Left forelimb (tissue), 1 donor: ENCODE measurements around the gene GPR55.
"Not testable (repeated sequence)": the region's sequence is repeated elsewhere in the genome, so short reads cannot be mapped to it uniquely, and the experiment has no call there.

ENCODE experiments used
- DNase-seq: peaks from one replicate; pipeline ENCODE4 v3.0.0-alpha.2; 2018; ENCODE audit warnings: low spot score

GPR55 gene, protein sequence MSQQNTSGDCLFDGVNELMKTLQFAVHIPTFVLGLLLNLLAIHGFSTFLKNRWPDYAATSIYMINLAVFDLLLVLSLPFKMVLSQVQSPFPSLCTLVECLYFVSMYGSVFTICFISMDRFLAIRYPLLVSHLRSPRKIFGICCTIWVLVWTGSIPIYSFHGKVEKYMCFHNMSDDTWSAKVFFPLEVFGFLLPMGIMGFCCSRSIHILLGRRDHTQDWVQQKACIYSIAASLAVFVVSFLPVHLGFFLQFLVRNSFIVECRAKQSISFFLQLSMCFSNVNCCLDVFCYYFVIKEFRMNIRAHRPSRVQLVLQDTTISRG

DNA sequence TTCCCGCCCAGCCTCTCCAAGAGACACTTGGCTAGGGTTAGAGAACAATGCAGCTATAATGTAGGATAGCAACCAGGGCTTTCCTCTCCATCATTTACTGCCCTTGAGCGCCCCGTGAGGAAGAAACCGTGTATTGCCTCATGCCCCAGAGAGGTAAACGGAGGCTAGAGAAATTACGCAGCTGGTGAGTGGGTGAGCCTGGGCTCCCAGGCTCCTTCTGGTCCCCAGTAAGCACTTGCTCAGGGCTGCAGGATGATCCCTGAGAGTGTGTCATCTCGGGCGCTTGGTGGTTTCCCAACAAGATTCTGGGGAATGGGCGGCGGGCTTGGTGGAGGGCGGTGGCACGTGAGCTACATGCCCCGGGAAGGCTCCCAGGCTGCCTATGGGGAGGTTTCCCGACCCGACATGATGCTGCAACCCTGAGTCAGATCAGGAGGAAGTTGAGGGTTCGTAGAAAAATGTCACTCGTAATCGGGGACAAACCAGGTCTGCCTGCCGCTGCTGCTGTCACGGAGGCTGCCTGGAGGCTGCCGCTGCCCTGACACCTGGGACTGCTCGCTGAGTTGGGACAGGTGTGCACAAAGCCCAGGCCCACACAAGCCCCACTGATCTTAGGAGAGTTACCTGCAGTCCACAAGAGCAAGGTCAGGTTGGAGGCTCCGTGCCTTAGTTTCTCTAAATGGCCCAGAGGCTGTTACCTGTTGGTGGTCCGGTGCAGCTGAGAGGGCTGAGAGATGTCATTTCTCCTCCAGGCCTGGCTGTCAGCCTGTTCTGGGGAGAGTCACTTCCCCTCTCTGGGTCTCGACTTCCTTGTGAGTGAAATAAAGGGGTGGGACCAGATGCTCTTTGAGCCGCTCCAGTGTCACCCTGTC lies at the start of gene GPR55:
Gene GPR55, minus strand, starts transcription at position 773 of the 872 bp plus-strand sequence. CDS start 14,280 bp downstream, outside the sequence.
- peak; percentile 47 for DNase-seq

DNA sequence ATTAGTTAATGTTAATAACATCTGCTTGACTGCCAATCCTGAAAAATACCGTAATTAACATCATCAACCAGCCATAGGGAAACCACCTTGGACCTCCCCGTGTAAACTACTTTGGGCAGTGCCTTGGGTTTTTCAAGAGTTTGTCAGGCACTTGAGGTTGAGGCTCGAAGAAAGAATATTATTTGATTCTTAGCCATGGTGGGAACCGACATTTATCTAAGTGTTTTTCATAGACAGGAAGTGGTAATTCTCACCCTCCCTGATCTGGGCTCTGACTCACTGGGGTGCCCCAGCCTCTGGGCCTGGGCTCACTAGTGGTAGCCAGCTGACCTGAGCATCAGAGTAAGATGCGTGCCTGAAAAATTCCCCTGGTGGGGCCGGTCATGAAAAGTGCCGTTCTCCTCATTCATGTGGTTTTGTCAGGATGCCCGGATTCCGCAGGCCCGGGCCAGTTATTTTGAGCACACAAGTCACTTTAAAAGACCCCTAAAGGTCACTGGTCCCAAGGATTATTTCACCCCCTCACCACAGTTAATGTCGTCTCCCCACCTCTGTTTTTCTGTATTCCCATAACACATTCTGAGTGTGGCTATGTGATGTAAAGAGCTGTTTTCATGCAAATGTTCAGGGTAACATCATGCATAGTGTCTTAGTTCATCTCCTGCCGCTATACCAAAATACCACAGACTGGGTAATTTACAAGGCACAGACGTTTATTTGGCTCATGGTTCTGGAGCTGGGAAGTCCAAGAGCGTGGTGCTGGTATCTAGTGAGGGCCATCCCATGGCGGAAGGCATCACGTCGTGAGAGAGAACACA lies 49.3 kb upstream of the GPR55 start:
- no peak for DNase-seq

DNA sequence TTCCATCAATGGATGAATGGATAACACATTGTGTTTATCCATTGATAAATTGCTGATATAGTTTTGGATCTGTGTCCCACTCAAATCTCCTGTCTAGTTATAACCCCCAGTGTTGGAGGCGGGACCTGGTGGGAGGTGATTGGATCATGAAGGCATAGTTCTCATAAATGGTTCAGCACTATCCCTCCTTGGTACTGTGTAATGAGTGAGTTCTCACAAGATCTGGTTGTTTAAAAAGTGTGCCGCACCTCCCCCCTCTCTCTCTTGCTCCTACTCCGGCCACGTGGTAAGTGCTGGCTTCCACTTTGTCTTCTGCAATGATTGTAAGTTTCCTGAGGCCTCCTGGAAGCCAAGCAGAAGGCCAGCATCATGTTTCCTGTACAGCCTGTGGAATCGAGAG lies 47.0 kb upstream of the GPR55 start:
- no peak for DNase-seq

DNA sequence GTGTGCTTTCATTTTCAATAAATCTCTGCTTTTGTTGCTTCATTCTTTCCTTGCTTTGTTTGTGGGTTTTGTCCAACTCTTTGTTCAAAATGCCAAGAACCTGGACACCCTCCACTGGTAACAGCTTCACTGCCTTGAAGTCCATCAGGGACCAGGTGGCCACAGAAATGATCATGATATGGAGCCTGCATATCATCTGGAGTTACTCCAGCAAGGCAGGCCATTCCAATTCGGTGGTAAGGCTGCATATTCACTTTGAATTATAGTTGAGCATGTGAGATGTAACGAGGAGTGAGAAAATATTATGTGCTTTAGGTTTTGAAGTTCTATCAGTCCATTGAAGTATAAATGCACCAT lies 44.6 kb upstream of the GPR55 start:
- DNase-seq = no peak

DNA sequence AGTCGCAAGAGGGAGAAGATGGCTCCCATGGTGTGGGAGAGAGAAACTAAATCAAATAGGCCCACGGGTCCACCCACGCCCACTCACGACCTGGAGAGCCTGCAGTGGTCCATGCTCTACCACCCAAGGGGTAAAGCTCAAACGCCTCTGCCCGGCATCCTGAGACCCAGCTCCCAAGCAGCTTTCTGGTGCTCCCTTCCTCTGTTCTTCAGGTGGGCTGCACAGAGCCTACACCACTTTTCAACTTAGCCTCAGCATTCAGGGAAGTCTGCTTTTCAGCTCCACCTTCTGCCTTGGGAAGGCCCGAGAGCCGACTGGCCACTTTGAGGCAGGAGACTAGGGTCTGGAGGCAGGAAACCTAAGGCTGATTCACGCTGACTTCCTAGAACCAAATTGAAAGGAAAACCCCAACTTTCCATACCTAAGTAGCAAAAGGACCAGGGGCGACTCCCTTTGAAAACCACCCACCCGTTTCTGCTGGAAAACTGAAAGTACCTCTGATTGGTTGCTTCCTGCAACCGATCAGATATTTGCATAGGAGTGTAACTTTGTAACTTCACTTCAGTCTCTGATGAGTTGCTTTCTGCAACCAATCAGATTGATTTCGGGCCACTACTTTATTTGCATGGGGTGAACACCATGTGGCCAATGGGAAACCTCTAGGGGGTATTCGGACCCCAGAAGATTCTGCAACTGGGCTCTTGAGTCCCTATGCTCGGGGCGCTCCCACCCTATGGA lies 44.0 kb upstream of the GPR55 start:
- DNase-seq = no peak

DNA sequence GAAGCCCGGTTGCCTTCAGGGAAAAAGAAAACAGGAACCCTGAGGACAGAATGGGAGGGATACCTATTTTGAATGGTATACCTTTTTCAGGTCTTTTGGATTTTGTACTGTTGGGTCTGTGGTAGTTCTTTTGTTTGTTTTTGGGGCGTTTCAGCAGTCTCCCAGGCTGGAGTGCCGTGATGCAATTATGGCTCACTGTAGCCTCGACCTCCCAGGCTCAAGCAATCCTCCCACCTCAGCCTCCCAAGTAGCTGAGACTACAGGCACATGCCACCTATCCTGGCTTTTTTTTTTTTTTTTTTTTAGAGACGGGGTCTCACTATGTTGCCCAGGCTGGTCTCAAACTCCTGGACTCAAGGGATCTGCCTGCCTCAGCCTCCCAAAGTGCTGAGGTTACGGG lies 43.3 kb upstream of the GPR55 start:
- not testable (repeated sequence) for DNase-seq

DNA sequence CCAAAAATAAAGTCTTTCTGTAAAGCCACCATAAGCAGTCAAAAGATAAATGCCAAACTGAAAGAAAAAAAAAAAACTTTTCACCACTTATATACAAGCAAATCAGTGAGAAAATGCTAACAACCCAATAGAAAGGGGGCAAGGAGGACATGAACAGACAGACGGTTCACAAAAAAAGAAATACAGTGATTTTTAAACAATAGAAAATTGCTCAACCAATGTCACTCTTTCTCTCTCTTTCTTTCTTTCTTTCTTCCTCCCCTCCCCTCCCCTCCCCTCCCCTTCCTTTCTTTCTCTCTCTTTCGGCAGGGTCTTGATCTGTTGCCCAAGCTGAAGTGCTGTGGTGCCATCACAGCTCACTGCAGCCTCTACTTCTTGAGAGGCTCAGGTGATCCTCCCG lies 42.1 kb upstream of the GPR55 start:
- DNase-seq = no peak

DNA sequence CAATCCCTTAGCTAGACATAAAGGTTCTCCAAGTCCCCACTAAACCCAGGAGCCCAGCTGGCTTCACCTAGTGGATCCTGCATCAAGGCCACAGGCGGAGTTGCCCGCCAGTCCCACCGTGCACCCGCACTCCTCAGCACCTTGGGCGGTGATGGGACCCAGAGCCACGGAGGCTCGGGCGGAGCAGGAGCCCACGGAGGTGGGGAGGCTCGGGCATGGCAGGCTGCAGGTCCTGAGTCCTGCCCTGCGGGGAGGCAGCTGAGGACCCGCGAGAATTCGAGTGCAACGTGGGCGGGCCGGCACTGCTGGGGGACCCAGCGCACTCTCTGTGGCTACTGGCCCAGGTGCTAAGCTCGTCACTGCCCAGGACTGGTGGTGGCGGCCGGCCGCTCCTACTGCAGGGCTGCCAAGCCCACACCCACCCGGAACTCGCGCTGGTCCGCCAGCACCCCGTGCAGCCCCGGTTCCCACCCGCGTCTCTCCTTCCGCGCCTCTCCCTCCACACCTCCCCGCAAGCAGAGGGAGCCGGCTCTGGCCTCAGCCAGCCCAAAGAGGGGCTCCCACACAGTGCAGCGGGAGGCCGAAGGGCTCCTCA lies 39.2 kb upstream of the GPR55 start:
- no peak for DNase-seq

DNA sequence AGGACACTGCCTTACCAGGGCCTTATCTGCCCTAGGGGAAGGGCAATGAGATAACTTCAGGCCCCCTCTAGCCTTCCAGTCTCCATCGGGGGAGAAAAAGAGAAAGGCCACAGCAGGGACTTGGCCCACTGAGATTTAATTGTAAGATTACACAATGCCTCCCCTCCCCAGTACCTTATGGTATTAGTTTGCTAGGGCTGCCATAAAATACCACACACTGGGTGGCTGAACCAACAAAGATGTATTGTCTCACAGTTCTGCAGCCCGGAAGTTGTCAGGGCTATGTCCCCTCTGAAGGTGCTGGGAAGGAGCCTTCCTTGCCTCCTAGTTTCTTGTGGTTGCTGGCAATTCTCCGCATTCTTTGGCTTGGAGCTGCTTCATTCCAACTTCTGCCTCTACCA lies 36.0 kb upstream of the GPR55 start:
- no peak for DNase-seq

DNA sequence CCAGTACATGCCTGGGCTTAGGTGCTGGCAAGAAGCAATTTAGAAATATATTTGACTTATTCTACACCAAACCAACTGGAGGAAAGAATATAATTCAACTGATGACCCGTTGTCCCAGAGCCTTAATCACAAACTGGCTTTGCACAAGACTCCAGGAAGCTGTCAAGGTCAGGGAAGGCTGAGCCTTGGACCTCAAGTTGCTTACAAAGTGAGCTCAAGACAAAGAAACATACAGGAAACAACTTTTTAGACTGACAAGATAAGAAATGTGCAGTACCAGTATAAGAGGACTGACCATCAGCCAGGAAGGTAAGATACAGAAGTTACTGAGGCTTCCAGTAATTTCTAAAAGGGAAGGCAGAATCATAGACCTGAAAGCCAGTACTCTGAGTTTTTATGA lies 35.0 kb upstream of the GPR55 start:
- no peak for DNase-seq

DNA sequence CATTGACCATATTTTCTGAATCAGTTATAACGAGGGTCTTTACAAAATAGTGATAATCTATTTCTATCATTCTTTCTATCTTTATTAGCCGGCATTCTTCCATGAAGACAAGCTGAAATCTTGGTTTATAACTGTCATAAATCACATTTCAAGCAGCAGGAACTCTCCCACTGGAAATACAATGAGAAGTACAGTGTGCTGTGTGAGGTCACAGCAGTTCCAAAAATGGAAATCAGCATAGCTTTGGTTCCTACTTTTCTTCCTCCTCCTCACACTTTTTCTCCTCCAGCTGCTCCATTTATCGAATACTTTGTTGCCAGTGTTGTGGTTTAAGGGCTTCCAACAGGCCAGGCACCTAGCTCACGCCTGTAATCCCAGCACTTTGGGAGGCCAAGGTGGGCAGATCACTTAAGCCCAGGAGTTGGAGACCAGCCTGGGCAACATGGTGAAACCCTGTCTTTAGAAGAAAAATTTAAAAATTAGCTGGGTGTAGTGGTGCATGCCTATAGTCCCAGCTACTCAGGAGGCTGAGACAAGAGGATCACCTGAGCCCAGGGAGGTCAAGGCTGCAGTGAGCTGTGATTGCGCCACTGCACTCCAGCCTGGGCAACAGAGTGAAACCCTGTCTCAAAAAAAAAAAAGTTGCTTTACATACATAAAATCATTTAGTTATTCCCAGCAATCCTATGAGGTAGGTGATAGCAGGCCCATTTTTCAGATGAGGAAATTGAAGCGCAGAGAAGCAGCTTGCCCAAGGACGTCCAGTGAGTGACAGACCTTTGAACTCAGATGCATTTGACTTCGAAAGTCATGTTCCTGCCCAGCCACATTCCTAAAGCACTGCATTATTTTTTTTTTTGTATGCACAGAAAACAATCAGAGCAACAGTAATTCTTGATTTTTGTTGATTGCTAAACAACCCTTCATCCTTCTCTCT lies 34.0 kb upstream of the GPR55 start:
- DNase-seq = no peak

DNA sequence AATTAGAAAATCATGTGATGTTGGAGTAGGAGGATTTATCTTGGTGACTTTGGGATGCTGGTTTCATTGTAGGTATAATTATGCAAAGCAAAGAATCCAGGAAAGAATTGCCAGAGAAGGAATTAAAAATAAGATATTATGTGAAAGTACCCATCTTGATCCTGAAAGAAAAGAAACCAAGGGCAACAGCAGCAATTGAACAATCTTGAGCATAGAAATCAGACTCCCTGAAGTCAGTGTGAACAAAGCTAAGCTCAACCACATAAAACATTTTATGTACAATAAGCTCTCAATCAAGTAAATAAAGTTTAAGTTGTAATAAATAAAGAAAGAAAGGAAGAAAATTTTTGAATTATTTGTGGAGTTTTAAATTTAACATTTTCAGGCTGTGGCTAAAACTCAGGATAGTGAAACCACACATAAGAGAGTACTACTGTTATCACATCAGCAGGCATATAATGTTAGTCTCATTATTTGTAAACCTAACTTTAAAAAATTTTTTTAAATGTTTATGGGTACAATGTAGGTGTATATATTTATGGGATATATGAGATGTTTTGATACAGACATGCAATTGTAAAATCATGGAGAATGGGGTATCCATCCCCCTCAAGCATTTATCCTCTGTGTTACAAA lies 32.8 kb upstream of the GPR55 start:
- DNase-seq = no peak

DNA sequence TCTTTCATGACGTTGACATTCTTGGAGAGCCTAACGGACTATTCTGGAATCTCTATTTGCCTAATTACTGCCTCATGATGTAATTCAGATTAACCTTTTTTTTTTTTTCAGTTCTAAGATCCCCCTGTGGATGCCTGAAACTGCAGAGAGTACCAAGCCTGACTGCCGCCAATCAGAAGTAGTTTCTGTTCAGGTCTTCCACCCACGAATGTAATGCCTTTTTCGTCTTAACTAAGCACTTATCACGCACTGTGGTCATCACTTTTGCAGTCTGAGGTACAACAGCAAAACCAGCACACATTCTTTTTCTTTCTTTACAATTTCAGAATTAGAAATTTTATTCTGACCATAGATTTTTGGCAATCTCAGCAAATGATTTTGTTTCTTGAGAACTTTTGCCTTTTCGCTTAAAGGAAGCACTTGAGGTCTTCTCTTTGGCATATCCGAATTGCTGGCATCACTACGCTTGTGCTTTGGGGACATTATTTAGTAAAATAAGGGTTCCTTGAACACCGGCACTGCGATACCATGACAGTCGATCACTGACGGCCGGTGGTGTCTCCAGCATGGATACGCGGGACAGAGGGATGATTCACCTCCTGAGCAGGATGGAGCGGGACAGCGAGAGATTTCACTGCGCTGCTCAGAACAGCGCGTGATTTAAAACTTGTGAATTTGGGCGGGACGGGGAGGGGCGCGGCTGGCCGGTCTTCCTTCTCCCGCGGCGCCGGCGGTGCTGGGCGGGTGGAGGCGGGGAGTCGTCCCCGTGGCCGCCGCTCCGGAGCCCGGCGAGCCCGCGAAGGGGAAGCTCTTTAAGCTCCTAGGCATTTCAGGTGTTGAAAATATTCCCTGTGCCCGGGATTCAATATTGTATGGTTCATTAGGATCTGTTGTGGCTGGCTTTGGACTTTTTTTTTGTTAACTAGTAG lies 32.0 kb upstream of the GPR55 start:
- no peak for DNase-seq

DNA sequence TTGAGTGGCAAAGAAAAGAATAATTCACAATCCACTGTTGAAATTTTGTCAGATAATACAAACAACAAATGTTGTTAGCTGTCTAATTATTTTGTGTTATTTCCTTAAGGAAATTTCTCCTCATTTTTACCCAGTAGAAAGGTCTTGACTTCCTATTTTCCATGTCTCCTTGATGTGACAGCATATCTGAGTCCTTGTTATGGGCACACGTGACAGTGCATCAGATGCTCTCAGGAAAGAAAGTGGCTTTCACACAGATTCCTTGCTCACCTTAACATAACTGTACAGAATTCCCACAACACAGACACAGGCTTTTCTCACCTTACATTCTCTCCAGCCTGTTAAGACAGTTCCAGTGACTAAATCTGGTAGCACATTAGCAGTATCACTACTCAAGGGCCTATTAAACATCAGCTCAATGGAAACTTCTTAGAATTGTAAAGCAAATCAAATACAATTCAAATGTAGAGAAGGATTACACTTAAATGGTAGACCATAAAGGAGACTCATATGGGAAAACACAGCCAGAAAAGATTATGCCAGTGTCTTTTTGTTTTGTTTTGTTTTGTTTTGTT lies 30.2 kb upstream of the GPR55 start:
- DNase-seq = no peak

DNA sequence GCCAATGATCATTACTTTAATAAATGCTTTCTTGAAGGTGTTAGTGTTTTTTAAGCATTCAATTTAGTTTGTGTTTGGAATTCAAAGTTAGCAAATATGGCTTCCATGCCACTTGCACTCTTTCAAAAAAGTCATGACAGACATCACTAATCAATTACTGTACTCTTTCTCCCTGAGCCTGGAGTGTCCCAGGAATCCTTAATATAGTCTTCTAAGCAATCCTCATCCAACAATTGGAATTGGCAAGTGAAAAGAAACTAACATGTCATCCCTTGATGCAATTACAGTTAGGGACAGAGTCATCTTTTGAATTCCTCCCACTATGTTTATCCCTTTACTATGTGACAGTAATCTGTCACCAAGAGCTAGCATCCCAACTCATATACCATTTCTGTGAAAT lies 29.7 kb upstream of the GPR55 start:
- no peak for DNase-seq

DNA sequence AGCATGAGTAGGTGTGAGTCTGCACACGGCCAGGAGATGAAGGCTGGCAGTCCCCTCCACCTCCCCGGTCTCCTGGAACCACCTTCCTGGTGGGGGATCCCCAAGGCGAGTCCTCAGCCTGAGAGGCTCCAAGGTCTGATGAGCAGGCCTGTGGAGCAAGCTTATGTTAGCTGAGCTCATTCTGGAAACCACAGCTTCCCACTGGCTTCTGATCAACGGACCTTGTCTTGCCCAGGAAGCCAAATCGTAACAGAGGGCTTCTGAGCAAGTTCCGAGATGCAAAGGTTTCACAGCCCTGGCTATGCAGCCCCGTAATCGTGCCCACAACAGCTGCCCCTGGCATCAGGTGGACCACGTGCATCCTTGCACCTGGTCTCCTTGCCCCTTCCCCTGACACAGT lies 28.8 kb upstream of the GPR55 start:
- no peak for DNase-seq

DNA sequence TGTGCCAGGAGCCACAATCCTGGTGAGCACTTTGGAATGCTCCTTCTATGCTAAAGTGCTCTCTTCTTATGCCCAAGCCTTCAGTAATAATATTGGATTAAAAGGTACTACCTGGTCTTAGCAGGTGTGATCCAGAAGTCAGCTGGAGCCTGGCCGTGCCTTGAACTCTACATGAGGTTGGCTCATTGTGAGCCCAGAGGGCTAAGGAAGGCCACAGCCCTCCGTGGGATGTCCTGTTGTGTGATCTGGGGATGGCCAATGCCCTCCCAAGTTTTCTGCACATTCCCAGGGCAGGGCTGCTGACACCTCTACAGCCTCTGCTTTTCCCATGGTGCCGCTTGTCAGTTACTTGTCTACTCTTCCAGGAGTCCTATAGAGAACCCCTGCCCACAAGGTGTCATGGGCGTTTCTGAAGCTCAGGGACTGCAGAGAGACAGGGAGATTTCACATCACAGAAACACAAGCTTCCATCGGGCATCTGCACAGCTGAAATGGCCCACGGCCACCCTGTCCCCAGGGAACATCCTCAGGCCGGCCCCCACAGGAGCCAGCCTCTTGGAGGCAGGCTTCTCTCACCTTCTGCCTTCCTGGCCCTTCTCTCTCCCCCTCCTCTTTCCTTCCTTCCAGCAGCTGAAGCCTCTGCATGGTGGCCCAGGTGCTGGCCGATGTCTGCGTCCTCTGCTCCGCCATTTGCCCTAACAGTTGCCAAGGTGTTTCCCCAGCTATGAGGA lies 27.3 kb upstream of the GPR55 start:
- no peak for DNase-seq

DNA sequence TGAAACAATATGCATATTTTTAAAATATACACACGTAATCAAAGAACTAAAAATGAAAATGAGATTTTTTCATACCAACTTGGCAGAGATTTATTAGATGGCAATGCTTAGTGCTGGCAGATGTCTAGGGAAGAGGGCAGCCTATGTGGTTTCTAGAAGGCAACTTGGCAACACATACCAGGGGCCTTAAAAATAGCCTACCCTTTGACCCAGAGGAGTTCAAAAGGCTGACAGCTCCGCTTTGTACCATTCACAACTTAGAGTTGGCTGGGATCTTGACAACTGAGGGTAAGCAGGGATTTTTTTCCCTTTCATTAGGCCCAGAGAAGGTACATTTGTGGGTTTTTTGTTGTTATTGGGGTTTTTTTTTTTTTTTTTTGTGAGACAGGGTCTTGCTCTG lies 26.4 kb upstream of the GPR55 start:
- DNase-seq = no peak
